ENCODE data around the gene ATG9B.

Gene ATG9B

GRCh38 chr7:151024435-151025056 lies at the start of gene ATG9B:
TSS of gene ATG9B (minus strand) at chr7:151024494. CDS start at chr7:151024423, 71 bp downstream.
- DNase-seq, result no peak

DNA sequence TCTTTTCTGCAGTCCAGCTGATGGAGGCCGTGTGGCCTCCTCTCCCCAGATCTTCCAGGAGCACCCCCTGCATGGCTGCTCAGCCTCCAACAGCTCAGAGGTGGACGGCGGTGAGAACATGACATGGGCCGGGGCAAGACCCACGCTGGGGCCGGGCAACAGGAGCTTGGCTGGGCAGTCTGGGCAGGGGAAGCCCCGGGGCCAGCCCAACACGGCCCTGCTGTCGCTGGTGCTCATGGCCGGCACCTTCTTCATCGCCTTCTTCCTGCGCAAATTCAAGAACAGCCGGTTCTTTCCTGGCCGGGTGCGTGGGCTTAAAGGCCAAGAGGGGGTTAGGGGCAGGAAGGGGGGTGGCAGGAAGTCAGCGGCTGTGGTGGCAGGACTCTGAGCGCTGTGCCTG lies 49.7 kb upstream of the ATG9B start:
- no peak for DNase-seq

- no peak for DNase-seq
Observed at GRCh38 chr7:151071032-151071866, 47.0 kb upstream of the ATG9B start.

- no peak for DNase-seq
Observed at GRCh38 chr7:151070574-151070960, 46.3 kb upstream of the ATG9B start.

DNA sequence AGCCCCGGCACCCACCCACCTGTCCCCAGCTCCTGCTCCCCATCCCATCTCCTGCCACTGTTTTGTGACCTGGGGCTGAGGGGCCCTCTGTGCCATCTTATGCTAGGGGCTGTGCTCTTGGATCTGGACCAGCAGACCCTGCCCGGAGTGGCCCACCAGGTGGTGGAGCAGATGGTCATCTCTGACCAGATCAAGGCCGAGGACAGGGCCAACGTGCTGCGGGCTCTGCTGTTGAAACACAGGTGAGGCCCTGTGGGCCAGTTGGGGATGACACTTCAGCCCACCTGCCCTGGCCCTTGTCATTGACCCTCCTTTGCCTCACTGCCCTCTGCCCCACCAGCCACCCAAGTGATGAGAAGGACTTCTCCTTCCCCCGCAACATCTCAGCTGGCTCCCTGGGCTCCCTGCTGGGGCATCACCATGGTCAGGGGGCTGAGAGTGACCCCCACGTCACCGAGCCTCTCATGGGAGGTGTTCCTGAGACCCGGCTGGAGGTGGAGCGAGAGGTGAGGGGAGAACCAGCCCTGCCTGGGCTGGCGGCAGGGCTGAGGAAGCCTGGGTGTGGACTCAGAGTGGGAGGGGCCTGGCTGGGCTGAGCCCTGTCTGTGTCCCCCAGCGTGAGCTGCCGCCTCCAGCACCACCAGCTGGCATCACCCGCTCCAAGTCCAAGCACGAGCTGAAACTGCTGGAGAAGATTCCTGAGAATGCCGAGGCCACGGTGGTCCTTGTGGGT lies 45.7 kb upstream of the ATG9B start:
- DNase-seq, result no peak

DNA sequence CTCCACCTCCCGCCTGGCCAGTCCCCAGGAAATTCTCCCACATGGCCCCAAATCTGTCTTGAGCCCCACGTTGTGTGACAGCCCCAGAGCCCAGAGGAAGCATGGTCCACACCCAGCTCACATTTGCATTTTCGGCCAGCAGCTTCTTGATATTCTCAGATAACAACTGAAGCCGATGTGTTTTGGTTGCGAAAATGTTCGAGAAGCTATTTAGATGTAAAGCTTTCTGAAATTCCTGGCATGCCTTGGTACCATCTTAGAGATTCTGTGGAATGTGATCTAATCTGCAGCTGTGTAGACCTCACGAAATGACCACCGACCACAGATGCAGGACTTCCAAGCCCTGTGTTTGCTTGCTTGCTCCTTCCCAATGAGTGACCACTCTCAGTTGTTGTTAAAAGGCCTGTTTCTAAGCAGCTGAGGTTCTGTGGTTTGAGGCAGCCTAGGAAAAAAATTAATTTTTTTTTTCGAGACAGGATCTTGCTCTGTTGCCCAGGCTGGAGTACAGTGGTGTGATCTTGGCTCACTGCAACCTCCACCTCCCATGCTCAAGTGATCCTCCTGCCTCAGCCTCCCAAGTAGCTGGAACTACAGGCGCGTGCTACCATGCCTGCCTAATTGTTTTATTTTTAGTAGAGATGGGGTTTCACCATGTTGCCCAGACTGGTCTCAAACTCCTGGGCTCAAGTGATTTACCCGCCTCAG lies 43.9 kb upstream of the ATG9B start:
- DNase-seq, result no peak

DNA sequence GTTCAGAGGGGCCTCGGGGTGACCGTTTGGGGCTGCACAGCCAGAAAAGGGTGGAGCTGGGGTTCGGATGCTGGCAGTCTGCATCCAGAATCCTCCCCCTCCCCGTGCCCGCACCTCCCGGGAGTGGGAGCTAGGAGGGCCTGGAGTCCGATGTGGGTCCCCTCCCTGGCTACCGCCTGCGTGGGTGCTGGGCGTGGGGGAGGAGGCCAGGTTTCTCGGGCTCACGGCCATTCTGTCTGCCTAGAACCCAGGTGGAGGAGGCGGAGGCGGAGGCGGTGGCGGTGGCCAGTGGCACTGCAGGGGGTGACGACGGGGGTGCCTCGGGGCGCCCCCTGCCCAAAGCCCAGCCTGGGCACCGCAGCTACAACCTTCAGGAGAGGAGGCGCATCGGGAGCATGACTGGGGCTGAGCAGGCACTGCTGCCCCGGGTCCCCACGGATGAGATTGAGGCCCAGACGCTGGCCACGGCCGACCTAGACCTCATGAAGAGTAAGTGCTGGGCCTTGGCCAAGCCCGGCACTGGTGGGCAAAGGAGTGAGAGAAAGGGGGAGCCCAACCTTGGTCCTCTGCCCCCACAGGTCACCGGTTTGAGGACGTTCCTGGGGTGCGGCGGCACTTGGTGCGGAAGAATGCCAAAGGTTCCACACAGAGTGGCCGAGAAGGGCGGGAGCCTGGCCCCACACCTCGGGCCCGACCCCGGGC lies 42.1 kb upstream of the ATG9B start:
- no peak for DNase-seq

DNA sequence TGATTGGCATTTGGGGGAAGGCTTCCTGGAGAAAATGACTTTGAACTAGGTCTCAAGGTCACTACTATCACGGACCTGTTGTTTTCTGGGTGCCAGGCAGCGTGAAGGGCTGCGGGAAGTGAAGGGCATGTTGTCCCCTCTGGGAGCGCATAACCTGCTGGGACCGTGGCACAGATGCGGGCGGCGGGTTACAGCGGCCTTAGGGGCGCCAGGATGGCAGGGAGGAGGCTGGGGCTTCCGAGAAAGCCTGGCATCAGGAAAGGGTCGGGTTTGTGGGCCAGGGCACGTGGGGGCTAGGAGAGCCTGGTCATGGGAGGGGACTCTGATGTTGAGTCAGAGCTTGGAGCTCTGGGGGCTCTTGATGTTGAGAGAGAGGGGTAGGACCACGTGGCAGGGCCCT lies 41.2 kb upstream of the ATG9B start:
- DNase-seq, result no peak

GRCh38 chr7:151064993-151065392 lies 40.7 kb upstream of the ATG9B start:
- DNase-seq, result no peak

DNA sequence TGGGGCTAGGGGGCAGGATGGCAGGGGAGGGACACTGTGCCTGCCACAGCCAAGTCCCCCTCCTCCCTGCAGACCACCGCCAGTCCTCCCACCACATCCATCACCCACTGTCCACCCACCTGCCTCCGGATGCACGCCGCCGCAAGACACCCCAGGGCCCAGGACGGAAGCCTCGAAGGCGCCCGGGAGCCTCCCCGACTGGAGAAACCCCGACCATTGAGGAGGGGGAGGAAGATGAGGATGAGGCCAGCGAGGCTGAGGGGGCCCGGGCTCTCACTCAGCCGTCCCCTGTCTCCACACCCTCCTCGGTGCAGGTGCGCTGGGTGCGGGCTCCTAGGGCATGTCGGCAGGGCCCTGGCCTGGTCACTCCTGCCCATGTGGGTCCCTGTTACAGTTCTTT lies 40.2 kb upstream of the ATG9B start:
- DNase-seq, result no peak

GRCh38 chr7:151063212-151063561 lies 38.9 kb upstream of the ATG9B start:
- DNase-seq, result no peak

GRCh38 chr7:151062399-151063211 lies 38.3 kb upstream of the ATG9B start:
- no peak for DNase-seq

- no peak for DNase-seq
Observed at GRCh38 chr7:151062111-151062398, 37.8 kb upstream of the ATG9B start.

DNA sequence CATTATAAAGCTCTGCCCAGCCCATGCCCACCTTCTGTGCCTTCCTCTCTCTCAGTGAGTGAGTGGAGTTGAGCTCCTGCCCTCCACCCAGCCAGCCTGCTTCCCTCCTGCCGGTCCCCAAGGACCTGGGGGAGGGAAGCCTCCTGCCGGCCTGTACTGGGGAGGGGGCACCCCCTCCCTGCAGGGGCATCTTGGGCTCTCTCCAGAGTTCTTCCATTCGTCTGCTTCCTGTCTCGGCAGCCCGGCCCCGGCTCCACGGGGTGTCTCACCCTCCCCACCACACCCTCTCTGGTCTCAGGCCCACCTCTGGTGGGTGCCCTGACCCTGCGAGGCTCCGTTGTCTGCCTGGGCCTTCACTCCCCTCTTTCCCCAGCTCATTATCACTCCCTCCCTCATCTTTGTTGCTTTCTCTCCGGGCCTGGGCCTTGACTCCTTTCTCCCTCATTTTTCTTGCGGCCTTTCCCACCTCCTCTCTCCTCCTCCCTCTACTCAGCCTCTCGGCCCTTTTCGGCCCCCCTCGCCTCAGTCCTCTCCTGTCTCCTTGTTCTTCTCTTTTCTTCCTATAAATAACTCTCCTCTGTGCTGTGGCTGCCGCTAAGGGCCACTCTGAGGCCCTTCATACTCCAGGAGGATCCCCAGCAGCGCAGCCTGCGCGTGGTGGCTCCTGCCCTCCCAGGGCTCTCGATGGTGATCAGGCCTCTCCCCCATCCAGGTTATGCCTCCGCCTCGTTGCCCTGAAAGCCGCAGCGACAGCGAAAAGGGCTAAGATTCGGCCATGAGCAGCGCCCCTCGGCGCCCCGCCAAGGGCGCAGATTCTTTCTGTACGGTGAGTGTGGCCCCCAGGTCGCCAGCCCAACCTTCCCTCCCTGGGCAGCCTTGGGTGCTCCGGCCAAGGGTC lies 37.2 kb upstream of the ATG9B start:
- DNase-seq, result no peak

DNA sequence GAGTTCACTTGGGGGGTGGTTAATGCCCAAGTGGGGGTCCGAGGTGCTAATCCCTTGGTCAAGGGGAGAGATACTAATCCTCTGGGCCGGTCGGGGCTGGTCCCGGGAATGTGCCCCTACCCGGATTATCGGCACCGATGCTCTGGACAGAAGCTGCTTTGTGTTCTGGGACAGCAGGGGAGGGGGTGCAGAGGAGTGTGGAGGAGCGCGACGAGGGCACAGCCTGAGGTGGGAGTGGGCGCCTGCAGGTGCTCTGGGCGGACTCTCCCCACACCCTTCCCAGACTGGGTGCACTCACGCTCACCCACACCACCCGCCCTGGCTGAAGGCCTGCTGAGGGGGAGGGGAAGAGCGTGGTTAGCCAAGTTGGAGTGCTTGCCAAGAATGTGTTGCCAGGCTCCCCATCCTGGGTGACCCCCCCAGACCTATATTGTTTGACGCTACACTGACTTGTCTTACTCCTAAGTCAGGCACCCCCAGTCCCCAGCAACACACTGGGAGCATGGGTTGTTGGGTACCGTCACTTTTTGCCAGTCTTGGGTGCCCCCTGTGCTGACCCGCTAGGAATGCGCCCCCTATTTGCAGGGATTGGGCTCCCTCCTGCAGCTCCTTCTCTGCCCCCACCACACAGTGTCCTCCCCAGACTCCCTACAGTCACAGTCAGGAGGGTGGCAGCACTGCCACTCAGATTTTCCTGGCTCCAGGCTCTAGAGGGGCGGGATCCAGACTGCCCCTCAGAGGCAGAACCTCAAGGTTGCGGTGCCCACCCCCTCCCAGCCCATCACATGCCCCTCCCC lies 36.3 kb upstream of the ATG9B start:
- DNase-seq, result peak in 1 of 2 donors; percentile 4

DNA sequence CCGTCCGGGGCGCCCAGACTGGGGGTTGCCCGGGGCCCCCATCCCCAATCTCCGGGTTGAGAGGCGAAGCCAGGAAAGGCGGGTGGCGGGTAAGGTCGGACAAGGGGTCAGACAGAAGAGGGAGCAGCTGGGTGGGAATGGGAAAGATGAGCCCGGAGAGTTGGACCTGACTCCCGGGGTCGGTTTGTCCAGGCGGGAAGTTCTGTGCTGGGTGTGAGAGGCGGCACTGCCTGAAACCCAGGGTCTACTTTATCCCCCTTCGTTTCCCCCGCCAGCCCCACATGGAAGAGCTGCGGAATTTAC lies 35.8 kb upstream of the ATG9B start:
- no peak for DNase-seq

DNA sequence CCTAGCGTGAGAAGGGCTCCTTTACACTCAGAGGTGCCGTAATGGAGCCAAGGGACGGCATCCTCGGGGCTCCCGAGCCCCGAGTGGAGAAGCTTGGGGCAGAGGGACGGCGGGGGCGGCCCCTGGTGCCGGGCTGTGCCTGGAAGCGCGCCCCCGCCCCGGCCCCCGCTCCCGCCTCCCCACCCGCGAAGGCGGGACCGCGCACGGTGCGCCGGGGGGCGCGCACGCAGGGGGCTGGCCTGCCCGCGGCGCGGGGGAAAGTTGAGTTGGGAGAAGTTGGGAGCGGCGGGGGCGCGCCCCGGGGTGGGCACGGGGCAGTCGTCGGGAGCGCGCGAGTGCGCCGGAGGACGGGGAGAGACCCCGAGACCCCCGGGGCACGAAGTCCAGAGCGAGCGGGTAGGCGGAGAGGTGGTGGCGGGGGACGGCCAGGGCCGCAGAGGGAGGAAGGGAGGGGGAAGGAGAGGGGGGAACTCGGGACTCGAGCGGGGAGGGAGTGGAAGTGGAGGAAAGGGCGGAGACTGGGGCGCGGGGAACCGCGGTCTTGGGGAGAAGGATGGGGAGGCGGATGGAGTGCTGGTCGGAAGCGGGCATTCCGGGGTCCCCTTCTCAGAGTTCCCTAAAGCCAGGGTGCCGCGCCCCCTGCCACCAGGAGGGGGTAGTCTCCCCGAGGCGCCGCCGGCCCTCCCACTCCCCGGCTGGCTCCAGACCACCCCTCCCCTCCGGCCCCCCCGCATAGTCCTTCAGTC lies 35.2 kb upstream of the ATG9B start, which contains the start of gene SLC4A2:
SLC4A2 (plus strand) TSS at position 223 of the 746 bp plus-strand sequence. CDS start 2,399 bp downstream, outside the sequence.
- peak; percentile 29 to 51 for DNase-seq

GRCh38 chr7:151058781-151059366 lies 34.6 kb upstream of the ATG9B start:
- peak in 1 of 2 donors; percentile 19 for DNase-seq

Measured in inflammatory macrophage treated with lipopolysaccharide for 1 hour (primary cell).